Body of pancreas (tissue), 4 donors: ENCODE results near the gene DBP.

Source experiments
- POLR2A ChIP-seq, 3 donors: fragments of 450-650 bp; IDR thresholded peaks; one replicate each; pipeline ENCODE4 v1.6.1; 2016; ENCODE audit warnings: antibody characterized with exemption in 3 of 3, mild to moderate bottlenecking in 2 of 3
- TF ChIP-seq, protein P1 (sequence below), 7 experiments: fragments of 450-650 bp in 4 of 7; fragments of 200-600 bp in 3 of 7; sonication (generic) in 3 of 7; IDR thresholded peaks; one replicate each; pipeline ENCODE4 v1.5.1; 2016 to 2019; ENCODE audit warnings: antibody characterized with exemption in 7 of 7

DNA sequence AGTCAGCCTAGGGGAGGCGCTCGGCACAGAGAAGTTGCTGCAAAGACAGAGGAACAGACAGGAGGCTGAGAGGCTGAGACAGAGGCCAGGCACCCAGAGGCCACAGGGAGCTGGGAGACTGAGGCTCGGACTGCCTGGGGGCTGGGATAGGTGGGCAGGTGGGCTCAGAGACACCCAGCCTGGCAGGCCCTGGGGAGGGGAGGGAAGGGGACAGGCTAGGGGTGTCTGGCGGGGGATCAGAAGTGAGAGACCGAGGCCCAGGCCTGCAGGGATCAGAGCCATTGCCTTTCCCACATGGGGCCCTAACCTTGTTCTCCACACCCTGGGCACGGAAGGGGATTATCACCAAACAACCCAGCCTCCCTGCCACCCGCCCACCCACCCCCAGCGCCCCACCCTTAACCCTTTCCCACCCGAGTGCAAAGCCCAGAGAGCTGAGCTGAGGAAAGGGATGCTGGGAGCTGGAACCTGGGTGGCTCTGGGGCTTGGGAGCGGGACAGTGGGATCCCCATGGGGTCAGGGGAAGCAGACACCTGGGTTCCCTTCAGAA, 34.3 kb upstream of the DBP start:
- TF ChIP-seq, protein P1, sequence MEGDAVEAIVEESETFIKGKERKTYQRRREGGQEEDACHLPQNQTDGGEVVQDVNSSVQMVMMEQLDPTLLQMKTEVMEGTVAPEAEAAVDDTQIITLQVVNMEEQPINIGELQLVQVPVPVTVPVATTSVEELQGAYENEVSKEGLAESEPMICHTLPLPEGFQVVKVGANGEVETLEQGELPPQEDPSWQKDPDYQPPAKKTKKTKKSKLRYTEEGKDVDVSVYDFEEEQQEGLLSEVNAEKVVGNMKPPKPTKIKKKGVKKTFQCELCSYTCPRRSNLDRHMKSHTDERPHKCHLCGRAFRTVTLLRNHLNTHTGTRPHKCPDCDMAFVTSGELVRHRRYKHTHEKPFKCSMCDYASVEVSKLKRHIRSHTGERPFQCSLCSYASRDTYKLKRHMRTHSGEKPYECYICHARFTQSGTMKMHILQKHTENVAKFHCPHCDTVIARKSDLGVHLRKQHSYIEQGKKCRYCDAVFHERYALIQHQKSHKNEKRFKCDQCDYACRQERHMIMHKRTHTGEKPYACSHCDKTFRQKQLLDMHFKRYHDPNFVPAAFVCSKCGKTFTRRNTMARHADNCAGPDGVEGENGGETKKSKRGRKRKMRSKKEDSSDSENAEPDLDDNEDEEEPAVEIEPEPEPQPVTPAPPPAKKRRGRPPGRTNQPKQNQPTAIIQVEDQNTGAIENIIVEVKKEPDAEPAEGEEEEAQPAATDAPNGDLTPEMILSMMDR (IDR thresholded peaks at IDR 0.05), result no peak
- TF ChIP-seq POLR2A (IDR thresholded peaks at IDR 0.05), result no peak
